ENCODE results near the gene TESK1.
"Not testable (repeated sequence)": the region's sequence is repeated elsewhere in the genome, so short reads cannot be mapped to it uniquely, and the experiment has no call there.

Gene TESK1

DNA sequence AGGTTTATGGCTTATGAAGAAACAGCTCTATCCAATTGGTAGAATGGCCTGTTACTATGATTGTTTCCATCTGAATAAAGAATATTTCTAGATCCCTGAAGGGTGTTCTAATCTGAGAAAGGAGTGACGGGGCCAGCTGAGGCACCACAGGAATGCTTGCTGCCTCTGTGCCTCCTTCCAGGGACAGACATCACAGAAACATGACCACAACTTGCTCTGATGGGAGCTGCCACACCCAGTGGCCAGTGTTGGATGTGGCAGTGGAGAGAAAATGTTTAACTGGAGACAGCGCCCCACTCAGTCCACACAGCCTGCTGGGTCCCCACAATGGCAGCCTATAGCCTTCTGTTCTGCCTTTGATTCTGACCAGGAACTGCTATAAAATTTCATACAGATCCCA is 38.6 kb upstream of the TESK1 start:
- H3K27me3 Mint-ChIP-seq: no peaks in the 10 kb centered on the region

GRCh38 chr9:35568196-35568595 is 36.9 kb upstream of the TESK1 start:
- no peaks in the 10 kb centered on the region for H3K27me3 Mint-ChIP-seq
- no peaks in the 10 kb centered on the region for H3K36me3 Mint-ChIP-seq (ENCODE audit: insufficient read depth)
- DNase-seq (ENCODE audit: low spot score in 2 of 2) (no peak), ATAC-seq (replicated peaks; ENCODE audit: extremely low read depth, poor library complexity, severe bottlenecking) (no peak)
- H3K4me3 Mint-ChIP-seq: no peak overlapping the region
- no peak overlapping the region for H3K27ac Mint-ChIP-seq (ENCODE audit: low read depth)
- H3K4me1 Mint-ChIP-seq: peaks cover 13% of the 10 kb centered on the region
- no peaks in the 10 kb centered on the region for H3K9me3 Mint-ChIP-seq

More for the DNA sequence above, 38.6 kb upstream of the TESK1 start:
- H3K27ac Mint-ChIP-seq (ENCODE audit: low read depth): no peak overlapping the region
- H3K9me3 Mint-ChIP-seq: no peaks in the 10 kb centered on the region
- H3K36me3 Mint-ChIP-seq (ENCODE audit: insufficient read depth): peaks cover 1% of the 10 kb centered on the region
- H3K4me1 Mint-ChIP-seq: peaks cover 13% of the 10 kb centered on the region
- no peak for ATAC-seq (replicated peaks; ENCODE audit: extremely low read depth, poor library complexity, severe bottlenecking)
- no peak for DNase-seq (ENCODE audit: low spot score in 2 of 2)
- H3K4me3 Mint-ChIP-seq: no peak overlapping the region

- Mint-ChIP-seq H3K27me3 (no peaks in the 10 kb centered on the region), H3K4me1 (peaks cover 13% of the 10 kb centered on the region), H3K9me3 (no peaks in the 10 kb centered on the region), H3K36me3 (ENCODE audit: insufficient read depth) (no peaks in the 10 kb centered on the region), H3K27ac (ENCODE audit: low read depth) (no peak overlapping the region), H3K4me3 (no peak overlapping the region)
- DNase-seq (ENCODE audit: low spot score in 2 of 2) (no peak), ATAC-seq (replicated peaks; ENCODE audit: extremely low read depth, poor library complexity, severe bottlenecking) (no peak)
Measured at GRCh38 chr9:35569206-35569605, 35.9 kb upstream of the TESK1 start.

- H3K9me3 Mint-ChIP-seq: no peaks in the 10 kb centered on the region
- no peaks in the 10 kb centered on the region for H3K27me3 Mint-ChIP-seq
- no peak overlapping the region for H3K4me3 Mint-ChIP-seq
- no peaks in the 10 kb centered on the region for H3K36me3 Mint-ChIP-seq (ENCODE audit: insufficient read depth)
- no peak for ATAC-seq (replicated peaks; ENCODE audit: extremely low read depth, poor library complexity, severe bottlenecking)
- peak overlapping the region; percentile 73 for H3K27ac Mint-ChIP-seq (ENCODE audit: low read depth)
- peaks cover 13% of the 10 kb centered on the region for H3K4me1 Mint-ChIP-seq
- no peak for DNase-seq (ENCODE audit: low spot score in 2 of 2)
Measured at GRCh38 chr9:35570709-35571504, 34.2 kb upstream of the TESK1 start.

GRCh38 chr9:35574578-35575122 is 30.4 kb upstream of the TESK1 start:
- H3K27ac Mint-ChIP-seq (ENCODE audit: low read depth): no peak overlapping the region
- H3K27me3 Mint-ChIP-seq: no peaks in the 10 kb centered on the region
- H3K4me3 Mint-ChIP-seq: no peak overlapping the region
- peaks cover 11% of the 10 kb centered on the region for H3K4me1 Mint-ChIP-seq
- DNase-seq (ENCODE audit: low spot score in 2 of 2): no peak
- H3K36me3 Mint-ChIP-seq (ENCODE audit: insufficient read depth): no peaks in the 10 kb centered on the region
- no peak for ATAC-seq (replicated peaks; ENCODE audit: extremely low read depth, poor library complexity, severe bottlenecking)
- peaks cover 5% of the 10 kb centered on the region for H3K9me3 Mint-ChIP-seq

- ATAC-seq (replicated peaks; ENCODE audit: extremely low read depth, poor library complexity, severe bottlenecking) (no peak), DNase-seq (ENCODE audit: low spot score in 2 of 2) (no peak)
- Mint-ChIP-seq H3K27ac (ENCODE audit: low read depth) (no peak overlapping the region), H3K4me1 (peaks cover 7% of the 10 kb centered on the region), H3K36me3 (ENCODE audit: insufficient read depth) (no peaks in the 10 kb centered on the region), H3K4me3 (no peak overlapping the region), H3K27me3 (no peaks in the 10 kb centered on the region), H3K9me3 (peaks cover 10% of the 10 kb centered on the region)
Measured at GRCh38 chr9:35575478-35575877, 29.6 kb upstream of the TESK1 start.

- Mint-ChIP-seq H3K4me3 (no peak overlapping the region), H3K4me1 (peaks cover 4% of the 10 kb centered on the region), H3K27ac (ENCODE audit: low read depth) (no peak overlapping the region), H3K9me3 (peaks cover 16% of the 10 kb centered on the region), H3K36me3 (ENCODE audit: insufficient read depth) (no peaks in the 10 kb centered on the region), H3K27me3 (no peaks in the 10 kb centered on the region)
- no peak for DNase-seq (ENCODE audit: low spot score in 2 of 2)
- ATAC-seq (replicated peaks; ENCODE audit: extremely low read depth, poor library complexity, severe bottlenecking): no peak
Measured at GRCh38 chr9:35577486-35577885, 27.6 kb upstream of the TESK1 start.

GRCh38 chr9:35579130-35579529 is 25.9 kb upstream of the TESK1 start:
- Mint-ChIP-seq H3K4me1 (peaks cover 4% of the 10 kb centered on the region), H3K4me3 (no peak overlapping the region), H3K9me3 (peaks cover 16% of the 10 kb centered on the region), H3K27ac (ENCODE audit: low read depth) (no peak overlapping the region), H3K36me3 (ENCODE audit: insufficient read depth) (no peaks in the 10 kb centered on the region), H3K27me3 (no peaks in the 10 kb centered on the region)
- no peak for ATAC-seq (replicated peaks; ENCODE audit: extremely low read depth, poor library complexity, severe bottlenecking)
- DNase-seq (ENCODE audit: low spot score in 2 of 2): no peak

DNA sequence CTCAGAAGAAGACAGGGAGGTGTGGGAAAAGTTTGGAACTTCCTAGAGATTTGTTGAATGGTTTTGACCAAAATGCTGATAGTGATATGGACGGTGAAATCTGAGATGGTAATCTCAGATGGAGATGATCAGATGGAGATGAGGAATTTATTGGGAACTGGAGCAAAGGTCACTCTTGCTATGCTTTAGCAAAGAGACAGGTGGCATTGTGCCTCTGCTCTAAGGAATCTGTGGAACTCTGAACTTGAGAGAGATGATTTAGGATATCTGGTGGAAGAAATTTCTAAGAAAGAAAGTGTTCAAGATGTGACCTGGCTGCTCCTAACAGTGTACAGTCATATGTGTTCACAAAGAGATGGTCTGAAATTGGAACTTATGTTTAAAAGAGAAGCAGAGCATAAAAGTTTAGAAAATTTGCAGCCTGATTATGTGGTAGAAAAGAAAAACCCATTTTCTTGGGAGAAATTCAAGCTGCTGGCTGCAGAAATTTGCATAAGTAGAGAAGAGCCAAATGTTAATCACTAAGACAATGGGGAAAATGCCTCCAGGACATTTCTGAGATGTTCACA is 25.3 kb upstream of the TESK1 start:
- not testable (repeated sequence) for ATAC-seq (replicated peaks; ENCODE audit: extremely low read depth, poor library complexity, severe bottlenecking); H3K4me3 Mint-ChIP-seq; DNase-seq (ENCODE audit: low spot score in 2 of 2); H3K4me1 Mint-ChIP-seq; H3K36me3 Mint-ChIP-seq (ENCODE audit: insufficient read depth); H3K27me3 Mint-ChIP-seq; H3K27ac Mint-ChIP-seq (ENCODE audit: low read depth)
- peaks cover 16% of the 10 kb centered on the region for H3K9me3 Mint-ChIP-seq

DNA sequence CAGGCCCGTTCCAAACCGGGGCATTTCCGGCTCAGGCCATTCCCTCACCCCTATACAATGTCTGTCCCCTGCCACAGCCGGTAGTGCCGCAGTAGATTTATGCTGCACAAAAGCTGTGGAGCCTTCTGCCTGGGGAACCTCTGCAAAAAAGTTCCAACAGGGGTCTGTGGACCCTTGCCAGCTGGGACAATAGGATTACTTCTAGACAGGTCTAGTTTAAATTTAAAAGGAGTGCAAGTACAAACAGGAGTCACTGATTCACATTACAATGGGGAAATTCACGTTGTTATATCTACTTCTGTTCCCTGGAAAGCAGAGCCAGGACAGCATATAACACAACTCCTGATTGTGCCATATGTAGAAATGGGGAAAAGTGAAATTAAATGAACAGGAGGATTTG is 21.5 kb upstream of the TESK1 start:
- not testable (repeated sequence) for ATAC-seq (replicated peaks; ENCODE audit: extremely low read depth, poor library complexity, severe bottlenecking); H3K27ac Mint-ChIP-seq (ENCODE audit: low read depth); H3K4me3 Mint-ChIP-seq; H3K27me3 Mint-ChIP-seq; DNase-seq (ENCODE audit: low spot score in 2 of 2); H3K36me3 Mint-ChIP-seq (ENCODE audit: insufficient read depth); H3K4me1 Mint-ChIP-seq
- H3K9me3 Mint-ChIP-seq: peaks cover 16% of the 10 kb centered on the region

DNA sequence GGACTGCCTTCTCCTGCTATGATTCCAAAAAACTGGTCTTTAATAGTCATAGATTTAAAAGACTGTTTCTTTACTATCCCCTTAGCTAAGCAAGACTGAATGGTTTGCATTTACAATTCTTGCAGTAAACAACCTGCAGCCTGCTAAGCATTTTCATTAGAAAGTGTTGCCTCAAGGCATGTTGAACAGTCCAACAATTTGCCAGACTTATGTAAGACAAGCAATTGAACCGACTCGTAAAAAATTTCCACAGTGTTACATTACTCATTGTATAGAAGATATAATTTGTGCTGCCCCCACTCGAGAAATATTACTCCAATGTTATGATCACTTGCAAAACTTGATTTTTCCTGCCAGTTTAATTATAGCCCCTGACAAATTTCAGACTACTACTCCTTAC is 20.4 kb upstream of the TESK1 start:
- DNase-seq (ENCODE audit: low spot score in 2 of 2); ATAC-seq (replicated peaks; ENCODE audit: extremely low read depth, poor library complexity, severe bottlenecking): not testable (repeated sequence)

DNA sequence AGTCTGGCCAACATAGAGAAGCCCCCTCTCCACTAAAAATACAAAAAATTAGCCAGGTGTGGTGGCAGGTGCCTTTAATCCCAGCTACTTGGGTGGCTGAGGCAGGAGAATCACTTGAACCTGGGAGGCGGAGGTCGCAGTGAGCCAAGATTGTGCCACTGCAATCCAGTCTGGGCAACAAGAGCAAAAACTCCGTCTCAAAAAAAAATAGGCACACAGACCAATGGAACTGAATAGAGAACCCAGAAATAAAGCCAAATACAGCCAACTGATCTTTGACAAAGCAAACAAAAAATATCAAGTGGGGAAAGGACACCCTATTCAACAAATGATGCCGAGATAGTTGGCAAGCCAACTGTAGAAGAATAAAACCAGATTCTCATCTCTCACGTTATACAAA is 16.6 kb upstream of the TESK1 start:
- H3K4me3 Mint-ChIP-seq; H3K4me1 Mint-ChIP-seq; DNase-seq (ENCODE audit: low spot score in 2 of 2); H3K27ac Mint-ChIP-seq (ENCODE audit: low read depth); H3K36me3 Mint-ChIP-seq (ENCODE audit: insufficient read depth); H3K27me3 Mint-ChIP-seq; H3K9me3 Mint-ChIP-seq; ATAC-seq (replicated peaks; ENCODE audit: extremely low read depth, poor library complexity, severe bottlenecking): not testable (repeated sequence)

More for the DNA sequence above, 20.4 kb upstream of the TESK1 start:
- H3K27me3 Mint-ChIP-seq; H3K27ac Mint-ChIP-seq (ENCODE audit: low read depth); H3K36me3 Mint-ChIP-seq (ENCODE audit: insufficient read depth); H3K4me1 Mint-ChIP-seq; H3K4me3 Mint-ChIP-seq: not testable (repeated sequence)
- peaks cover 11% of the 10 kb centered on the region for H3K9me3 Mint-ChIP-seq

GRCh38 chr9:35593581-35593980 is 11.5 kb upstream of the TESK1 start:
- H3K27ac Mint-ChIP-seq (ENCODE audit: low read depth): no peak overlapping the region
- H3K4me3 Mint-ChIP-seq: no peak overlapping the region
- H3K27me3 Mint-ChIP-seq: no peaks in the 10 kb centered on the region
- ATAC-seq (replicated peaks; ENCODE audit: extremely low read depth, poor library complexity, severe bottlenecking): no peak
- peaks cover 6% of the 10 kb centered on the region for H3K9me3 Mint-ChIP-seq
- H3K36me3 Mint-ChIP-seq (ENCODE audit: insufficient read depth): peaks cover 1% of the 10 kb centered on the region
- H3K4me1 Mint-ChIP-seq: no peaks in the 10 kb centered on the region
- DNase-seq (ENCODE audit: low spot score in 2 of 2): no peak

Data from central memory CD8-positive, alpha-beta T cell (primary cell).